ENCODE measurements around the gene HES2.
"Not testable (repeated sequence)": the region's sequence is repeated elsewhere in the genome, so short reads cannot be mapped to it uniquely, and the experiment has no call there.

HES2 gene

DNA sequence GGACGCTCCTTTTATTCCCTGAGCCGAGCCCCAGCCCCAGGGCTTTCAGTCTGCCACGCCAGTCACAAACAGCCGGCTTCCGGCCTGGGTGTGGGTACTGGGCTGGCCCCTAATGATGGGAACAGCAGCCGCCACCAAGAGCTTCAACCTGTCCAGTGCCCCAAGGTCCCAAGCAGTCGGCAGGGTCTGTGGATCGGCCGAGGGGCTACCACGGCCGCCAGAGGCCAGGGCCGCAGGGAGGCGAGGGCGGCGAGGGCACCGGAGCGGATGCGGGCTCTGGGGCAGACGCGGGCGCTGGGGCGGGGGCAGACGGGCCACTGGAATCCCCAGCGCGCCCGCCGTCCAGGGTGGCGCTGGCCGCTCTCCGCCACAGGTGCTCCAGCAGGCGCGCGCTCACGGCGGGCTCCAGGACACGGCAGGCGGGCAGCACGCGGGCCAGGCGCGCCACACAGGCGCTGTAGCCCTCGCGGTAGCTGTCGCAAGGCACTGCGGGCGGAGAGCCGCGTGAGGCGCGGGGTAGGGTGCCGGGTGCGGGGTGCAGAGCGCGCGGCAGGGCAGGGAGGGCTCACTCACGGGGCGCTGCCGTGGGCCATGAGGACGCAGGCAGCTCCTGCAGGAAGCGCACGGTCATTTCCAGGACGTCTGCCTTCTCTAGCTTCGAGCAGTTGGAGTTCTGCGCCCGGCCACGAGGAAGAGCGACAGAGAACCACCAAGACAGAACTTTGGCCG, 887 bp downstream of the HES2 start:
- DNase-seq (ENCODE audit: low spot score): no peak

- DNase-seq (ENCODE audit: low spot score): no peak
Observed at GRCh38 chr1:6417961-6418667, 1.6 kb downstream of the HES2 start.

DNA sequence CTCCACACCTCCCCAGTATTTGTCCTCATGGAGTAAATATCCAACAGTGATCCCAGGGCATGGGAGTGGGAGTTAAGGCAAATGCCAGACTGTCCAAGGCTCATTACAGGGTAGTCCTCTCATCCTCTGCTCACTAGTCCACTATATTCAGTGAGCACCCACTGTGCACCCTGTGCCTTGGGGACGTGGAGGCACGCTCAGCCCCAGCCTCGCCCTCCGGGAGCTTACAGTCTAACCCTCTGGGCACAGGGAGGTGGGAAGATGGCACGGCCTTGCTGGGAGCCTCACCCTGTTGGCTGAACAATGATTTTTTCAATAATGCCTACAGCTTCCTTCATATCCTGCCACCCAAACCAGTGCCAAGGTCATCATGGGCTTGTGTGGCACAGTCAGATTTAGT, 2.8 kb downstream of the HES2 start:
- DNase-seq (ENCODE audit: low spot score): no peak

DNA sequence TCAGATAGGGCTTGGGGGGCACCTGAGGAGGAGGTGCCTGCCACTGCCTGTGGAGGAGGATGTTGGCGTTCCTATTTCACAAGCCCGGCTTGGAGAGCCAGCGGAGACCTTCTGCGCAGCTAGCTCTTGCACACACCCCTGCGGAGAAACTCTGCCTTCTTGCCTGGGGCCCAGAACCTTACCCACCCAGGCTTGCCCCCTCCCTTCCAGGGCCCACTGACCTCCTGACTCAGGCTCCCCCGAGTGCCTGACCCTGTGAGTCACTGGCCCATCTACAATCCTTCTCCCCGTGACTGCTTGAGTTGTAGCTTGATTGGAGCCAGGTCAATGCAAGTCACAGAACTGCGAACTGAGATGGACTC, 3.4 kb downstream of the HES2 start:
- DNase-seq (ENCODE audit: low spot score): no peak

DNA sequence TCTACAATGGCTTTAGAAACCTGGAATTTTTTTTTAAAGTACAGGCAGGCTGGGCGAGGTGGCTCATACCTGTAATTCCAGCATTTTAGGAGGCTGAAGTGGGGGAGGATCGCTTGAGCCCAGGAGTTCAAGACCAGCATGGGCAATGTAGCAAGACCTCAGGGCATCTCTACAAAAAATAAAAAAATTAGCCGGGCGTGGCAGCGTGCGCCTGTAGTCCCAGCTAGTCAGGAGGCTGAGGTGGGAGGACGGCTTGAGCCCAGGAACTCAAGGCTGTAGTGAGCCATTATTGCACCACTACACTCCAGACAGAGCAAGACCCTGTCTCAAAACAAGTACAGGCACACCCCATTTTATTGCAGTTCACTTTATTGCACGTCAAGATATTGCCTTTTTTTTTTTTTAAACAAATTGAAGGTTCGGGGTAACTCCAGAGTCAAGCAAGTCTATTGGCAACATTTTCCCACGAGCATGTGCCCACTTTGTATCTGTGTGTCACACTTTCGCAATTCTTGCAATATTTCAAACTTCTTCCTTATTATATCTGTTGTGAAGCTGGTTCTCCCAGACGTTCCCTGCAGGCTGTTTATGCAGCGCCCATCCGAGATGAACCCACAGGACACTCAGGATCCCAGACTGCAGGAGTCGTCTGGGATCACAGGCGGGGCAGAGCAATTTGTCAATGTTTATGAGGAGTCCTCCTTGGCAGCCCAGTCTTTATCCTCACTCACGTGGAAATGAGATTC, 4.7 kb downstream of the HES2 start:
- DNase-seq (ENCODE audit: low spot score): no peak

- DNase-seq (ENCODE audit: low spot score): peak; percentile 21
Observed at GRCh38 chr1:6414443-6414844, 5.3 kb downstream of the HES2 start.

- DNase-seq (ENCODE audit: low spot score): no peak
Observed at GRCh38 chr1:6412896-6413295, 6.8 kb downstream of the HES2 start.

DNA sequence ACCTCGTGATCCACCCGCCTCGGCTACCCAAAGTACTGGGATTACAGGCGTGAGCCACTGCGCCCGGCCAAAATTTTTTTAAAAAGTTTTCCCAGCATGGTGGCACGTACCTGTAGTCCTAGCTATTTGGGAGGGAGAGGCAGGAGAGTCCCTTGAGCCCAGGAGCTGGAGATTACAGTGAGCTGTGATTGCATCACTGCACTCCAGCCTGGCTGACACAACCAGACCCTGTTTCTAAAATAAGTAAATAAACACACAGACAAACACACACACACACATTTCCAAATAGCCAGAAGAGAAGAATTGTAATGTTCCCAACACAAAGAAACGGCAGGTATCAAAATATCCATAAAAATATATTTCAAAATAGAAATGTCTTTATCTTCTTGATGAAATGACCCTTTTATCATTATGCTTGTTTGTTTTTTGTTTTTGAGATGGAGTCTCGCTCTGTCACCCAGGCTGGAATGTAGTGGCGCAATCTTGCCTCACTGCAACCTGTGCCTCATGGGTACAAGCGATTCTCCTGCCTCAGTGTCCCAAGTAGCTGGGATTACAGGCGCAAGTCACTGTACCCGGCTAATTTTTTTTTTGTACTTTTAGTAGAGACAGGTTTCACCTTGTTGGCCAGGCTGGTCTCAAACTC, 9.3 kb downstream of the HES2 start:
- DNase-seq (ENCODE audit: low spot score): no peak

- no peak for DNase-seq (ENCODE audit: low spot score)
Observed at GRCh38 chr1:6409733-6410132, 10.0 kb downstream of the HES2 start.

DNA sequence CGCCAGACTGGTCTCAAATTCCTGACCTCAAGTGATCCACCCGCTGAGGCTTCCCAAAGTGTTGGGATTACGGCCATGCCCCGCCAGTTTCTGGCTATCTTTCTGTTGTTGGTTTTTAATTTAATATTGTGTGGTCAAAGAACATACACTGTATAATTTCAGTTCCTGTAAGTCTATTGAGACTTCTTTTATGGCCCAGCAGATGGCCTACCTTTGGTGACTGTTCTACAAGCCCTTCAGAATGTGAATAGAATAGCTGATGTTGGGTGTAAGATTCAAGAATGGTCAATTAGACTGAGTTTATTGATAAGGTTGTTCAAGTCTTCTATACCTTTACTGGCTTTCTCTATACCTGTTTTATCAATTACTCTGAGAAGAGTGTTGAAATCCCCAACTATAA, 10.7 kb downstream of the HES2 start:
- no peak for DNase-seq (ENCODE audit: low spot score)

GRCh38 chr1:6408023-6408422, 11.7 kb downstream of the HES2 start:
- DNase-seq (ENCODE audit: low spot score): no peak

- DNase-seq (ENCODE audit: low spot score): no peak
Observed at GRCh38 chr1:6401673-6402072, 18.0 kb downstream of the HES2 start.

- no peak for DNase-seq (ENCODE audit: low spot score)
Observed at GRCh38 chr1:6399294-6399693, 20.4 kb downstream of the HES2 start.

GRCh38 chr1:6397844-6398441, 21.8 kb downstream of the HES2 start:
- no peak for DNase-seq (ENCODE audit: low spot score)

DNA sequence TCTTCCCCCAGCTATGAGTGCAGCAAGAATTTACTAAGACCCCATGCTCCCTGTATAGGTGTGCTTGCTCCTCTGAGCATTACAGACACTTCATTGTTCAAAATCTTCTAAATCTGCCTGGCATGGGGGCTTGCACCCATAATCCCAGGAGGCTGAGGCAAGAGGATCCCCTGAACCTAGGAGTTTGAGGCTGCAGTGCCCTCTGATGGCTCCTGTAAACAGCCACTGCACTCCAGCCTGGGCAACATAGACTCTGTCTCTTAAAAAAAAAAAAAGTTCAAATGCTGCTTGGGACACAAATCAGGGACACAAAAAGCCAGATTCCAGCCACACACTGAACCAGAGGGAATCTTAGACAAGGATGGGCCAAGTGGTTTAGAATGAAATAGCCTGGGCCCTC, 22.7 kb downstream of the HES2 start:
- no peak for DNase-seq (ENCODE audit: low spot score)

- not testable (repeated sequence) for DNase-seq (ENCODE audit: low spot score)
Observed at GRCh38 chr1:6395781-6396244, 23.9 kb downstream of the HES2 start.

DNA sequence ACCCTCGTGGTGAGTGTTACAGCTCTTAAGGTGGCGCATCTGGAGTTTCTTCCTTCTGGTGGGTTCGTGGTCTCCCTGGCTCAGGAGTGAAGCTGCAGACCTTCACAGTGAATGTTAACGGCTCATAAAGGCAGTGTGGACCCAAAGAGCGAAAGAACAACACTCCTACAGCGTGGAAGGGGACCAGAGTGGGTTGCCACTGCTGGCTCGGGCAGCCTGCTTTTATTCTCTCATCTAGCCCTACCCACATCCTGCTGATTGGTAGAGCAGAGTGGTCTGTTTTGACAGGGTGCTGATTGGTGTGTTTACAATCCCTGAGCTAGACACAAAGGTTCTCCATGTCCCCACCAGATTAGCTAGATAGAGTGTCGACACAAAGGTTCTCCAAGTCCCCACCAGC, 24.6 kb downstream of the HES2 start:
- DNase-seq (ENCODE audit: low spot score): not testable (repeated sequence)

- peak; percentile 89 for DNase-seq (ENCODE audit: low spot score)
Observed at GRCh38 chr1:6393400-6394187, 26.1 kb downstream of the HES2 start, which contains the start of gene ACOT7. TSS of gene ACOT7 (minus strand) at chr1:6393767. CDS start at chr1:6393399, 368 bp downstream.

DNA sequence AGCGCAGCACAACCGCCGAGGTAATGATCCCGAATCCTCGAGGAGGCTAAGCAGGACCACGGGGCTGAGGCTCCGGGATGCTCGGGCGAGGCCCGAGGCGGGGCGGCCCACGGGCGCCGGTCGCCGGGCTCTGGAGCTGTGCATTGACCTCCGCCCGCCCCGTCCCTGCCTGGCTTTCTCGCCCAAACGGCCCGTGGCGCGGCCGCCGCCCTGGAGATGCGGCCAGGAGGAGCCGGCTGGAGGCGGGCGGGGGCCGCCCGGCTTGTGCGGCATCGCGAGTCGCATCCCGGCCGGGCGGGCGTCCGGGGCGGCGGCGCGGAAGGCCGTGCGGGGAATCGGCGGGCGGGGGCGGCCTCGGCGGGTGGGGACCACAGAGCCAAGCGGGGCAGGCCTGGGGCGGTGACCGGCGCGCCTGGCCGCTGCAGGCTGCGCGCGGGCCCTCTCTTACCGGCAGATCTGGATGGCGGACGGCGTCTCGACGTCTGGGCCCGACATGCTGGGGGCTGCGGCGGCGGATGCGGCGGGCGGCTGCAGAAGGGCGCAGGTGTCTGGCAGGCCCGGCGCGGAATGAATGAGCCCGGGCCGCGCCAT, 26.8 kb downstream of the HES2 start:
- no peak for DNase-seq (ENCODE audit: low spot score)

- no peak for DNase-seq (ENCODE audit: low spot score)
Observed at GRCh38 chr1:6391951-6392808, 27.5 kb downstream of the HES2 start.
